Effector CD4-positive, alpha-beta T cell (primary cell): ENCODE results near the gene PRLH.

ENCODE experiments used
- DNase-seq: peaks from one replicate; pipeline ENCODE4 v3.0.0-alpha.2; 2020

The PRLH gene

DNA sequence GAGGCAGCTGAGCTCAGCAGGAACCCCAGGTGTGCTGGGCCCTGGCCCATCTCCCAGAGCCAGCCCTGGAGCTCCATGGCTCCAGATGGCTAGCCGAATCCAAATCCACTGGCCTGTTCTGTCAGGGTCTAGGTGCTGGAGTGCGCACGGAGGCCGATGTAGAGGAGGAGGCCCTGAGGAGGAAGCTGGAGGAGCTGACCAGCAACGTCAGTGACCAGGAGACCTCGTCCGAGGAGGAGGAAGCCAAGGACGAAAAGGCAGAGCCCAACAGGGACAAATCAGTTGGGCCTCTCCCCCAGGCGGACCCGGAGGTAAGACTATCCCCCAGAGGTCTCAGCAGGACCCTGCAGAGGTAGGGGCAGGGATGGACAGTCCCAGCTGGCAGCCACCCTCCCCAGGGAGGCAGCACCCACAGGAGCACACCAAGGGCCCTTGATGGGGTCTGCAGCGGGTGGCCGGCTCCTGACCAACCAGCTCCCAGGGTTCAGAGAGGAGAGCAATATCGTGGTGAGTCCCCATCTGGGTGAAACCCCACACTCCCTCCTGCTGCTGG, 26.1 kb upstream of the PRLH start:
- no peak for DNase-seq

DNA sequence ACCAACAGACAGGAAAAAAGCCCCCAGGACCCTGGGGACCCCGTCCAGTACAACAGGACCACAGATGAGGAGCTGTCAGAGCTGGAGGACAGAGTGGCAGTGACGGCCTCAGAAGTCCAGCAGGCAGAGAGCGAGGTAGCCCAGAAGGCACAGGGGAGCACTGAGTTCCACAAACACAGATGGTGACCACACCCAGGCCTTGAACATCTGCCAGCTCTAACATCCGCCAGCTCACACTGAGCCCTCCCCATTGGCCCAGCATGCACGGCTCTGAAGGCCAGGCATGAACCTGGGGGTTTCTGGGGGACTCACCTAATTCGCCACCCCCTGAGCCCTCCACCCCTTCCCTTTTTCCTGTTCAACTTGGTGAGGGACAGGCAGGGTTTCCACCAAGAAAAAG, 25.6 kb upstream of the PRLH start:
- DNase-seq, result no peak

DNA sequence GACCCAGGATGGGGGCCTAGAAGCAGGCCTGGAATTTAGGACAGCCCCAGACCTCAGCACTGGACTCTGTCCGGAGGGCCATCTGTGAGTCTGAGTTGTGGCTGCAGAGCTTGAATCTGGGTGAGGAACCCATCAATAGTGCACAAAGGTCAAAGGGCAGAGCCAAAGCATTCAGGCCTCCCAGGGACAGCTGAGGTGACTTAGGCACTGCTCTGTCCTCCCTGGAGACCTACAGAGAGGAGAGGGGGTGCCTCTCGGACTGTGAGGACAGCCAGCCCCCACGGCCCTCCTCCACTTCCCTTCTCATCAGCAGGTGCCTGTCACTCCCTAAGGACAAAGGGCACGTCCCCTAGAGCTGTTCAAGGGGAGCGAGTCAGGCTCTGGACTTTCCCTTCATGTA, 25.1 kb upstream of the PRLH start:
- DNase-seq, result no peak

DNA sequence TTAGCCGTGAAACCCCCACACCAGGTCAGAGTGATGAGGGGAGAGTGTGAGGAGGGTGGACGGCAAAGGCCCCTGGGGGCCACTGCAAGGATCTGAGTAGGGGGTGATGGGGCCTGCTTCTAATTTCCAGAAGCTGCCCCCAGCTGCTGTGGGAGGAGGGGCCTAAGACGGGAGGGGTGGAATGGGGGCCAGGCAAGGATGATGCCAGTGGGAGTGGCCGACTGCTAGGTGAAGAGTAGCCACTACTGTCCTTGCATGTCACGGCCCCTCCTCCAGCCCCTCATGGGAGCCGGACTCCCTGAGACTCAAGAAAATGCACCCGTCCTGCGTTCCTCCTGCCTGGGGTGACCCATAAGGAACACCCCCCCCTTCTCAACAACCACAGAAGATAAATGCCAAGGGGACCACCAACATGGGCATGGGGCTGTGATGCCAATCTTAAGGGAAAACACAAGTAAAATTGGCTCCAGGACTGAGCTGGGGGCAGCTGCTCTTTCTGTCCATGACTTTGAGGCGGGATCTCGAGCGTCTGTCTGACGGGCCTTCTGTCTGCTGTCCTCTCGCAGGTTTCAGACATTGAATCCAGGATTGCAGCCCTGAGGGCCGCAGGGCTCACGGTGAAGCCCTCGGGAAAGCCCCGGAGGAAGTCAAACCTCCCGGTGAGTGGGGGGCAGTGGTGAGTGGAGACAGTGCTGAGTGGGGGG, 24.2 kb upstream of the PRLH start:
- DNase-seq, result no peak

DNA sequence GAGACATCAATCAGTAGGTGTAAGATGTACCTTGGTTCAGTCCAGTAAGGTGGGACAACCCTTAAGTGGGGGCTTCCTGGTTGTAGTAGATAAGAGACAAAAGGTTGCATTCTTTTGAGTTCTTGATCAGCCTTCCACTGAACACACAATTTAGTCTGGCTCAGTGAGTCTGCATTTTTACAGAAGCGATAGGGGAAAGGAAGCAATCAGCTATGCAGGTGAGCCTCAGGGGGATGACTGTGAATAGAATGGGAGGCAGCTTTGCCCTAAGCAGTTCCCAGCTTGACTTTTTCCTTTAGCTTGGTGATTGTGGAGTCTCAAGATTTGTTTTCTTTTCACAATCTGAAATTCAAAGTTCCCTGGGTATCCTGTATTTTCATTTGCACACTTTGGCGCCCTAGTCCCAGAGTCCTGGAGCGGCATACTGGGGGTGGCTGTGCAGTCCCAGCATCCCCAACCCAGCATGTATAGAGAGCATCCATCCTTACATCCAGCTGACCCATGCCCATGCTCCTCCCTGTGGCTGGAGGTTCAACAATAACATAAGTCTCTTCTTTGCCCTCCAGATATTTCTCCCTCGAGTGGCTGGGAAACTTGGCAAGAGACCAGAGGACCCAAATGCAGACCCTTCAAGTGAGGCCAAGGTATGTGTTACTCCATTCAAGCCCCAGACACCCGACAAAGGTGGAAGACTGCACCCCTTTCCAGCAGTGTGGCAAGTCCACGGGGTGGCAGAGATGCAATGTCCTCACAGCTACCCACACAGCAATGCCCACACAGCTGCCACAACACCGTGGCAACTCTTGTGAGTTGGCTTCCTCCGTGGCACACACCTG, 20.1 kb upstream of the PRLH start:
- DNase-seq, result no peak

DNA sequence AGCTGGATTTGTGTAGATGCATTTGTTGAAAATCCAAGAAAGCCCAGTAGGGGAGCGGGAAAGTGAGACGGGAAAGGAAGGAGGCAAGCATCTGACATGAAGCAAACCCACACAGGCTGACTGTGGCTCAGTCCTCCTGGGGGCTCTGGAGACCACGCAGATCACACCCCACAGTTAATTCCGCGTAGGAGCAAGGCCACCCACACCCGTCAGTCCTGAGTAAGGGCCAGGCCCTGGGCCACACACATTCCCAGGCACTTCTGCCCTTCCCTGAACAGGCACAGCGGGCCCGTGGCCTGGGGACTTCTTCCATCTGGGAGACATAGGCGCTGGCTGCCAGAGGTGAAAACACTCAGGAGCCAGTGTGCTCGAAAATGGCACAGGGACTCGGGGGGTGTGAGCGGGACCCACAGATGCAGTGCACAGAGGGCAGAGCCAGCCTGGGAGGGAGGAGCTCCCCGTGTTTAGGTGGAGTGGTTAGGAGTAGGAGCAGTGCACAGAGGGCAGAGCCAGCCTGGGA, 19.4 kb upstream of the PRLH start:
- no peak for DNase-seq

DNA sequence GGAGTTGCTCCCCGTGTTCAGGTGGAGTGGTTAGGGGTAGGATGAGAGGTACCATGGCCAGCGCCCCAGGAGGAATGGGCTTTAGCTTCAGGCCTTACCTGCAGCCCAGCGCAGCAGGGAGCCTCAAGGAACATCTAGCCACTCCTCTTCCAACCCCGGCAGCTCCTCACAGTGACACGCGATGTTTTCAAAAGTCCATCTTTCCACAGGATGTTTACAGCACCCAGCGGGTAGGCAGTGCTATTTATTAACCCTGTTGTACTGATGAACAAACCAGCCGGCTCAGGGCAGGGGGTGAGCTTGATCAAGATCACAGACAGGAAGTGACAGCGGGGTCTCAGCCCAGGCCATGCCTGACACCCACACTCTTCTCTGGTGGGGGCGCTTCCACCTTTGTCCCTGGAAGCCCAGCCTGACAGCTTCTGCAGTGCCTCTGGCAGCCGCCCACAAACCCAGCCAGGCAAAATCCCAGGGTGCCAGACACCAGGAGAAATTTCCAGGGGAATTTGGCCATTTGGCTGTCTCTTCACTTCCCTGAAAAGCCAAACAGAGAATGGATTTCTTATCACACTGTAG, 18.4 kb upstream of the PRLH start:
- DNase-seq, result no peak

- no peak for DNase-seq
These were observed 17.2 kb upstream of the PRLH start for GRCh38 chr2:237549216-237549615.

GRCh38 chr2:237549643-237550415, 16.5 kb upstream of the PRLH start:
- no peak for DNase-seq

DNA sequence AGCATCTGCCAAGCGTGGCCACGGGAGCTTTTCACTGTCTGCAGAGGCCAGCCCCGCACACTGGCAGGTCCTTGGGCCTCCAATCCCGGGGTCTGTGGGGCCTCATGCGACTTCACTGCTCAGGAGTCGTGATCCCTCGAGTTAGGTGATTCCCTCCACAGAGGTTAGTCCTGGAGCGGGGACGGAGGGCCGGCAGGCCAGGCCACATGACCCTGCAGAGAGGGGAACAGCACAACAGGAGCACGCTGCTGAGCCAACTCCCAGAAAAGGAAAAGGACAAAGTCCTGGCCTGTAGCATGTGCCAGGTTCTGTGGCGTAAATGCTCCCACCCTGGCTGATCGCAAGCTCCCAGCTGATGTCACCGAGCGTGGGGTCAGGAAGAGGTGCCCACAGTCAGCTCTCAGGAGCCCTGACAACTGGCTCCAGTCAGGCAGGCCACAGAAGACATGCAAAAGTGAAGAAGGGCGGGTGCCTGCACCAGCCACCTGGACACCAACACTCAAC, 15.3 kb upstream of the PRLH start:
- DNase-seq, result no peak

DNA sequence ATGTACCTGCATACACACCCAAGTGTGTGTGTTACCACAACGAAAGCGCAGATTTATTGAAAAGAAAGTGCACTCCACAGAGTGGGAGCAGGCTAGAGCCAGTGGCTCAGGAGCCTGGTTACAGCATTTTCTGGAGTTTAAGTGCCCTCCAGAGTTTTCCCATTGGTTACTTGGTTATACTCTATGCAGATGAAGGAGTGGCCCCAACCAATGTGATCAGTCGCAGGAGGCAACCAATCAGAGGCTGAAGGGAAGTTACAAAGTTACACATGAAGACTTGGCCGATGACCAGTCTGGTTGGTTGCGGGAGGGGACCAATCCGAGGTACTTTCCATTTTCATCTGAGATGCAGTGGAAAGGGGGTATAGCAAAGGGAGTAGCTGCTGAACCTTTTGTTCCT, 13.5 kb upstream of the PRLH start:
- no peak for DNase-seq

DNA sequence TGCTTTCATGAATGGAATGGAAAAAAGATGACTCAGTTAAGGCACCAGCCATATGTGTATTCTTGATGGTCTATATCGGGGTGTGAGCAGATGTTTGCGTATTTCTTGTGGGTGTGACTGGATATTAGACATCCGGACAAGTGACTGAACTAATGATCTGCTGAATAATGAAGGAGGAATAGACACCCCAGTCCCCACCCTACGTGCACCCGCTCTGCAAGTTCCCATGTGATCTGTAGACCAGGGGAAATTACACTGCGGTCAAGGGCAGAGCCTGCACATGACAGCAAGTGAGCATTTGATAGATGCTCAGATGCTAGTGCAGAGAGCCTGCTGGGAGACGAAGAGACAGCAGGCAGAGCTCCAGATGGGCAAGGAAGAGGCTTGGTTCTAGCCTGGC, 12.4 kb upstream of the PRLH start:
- DNase-seq, result no peak

DNA sequence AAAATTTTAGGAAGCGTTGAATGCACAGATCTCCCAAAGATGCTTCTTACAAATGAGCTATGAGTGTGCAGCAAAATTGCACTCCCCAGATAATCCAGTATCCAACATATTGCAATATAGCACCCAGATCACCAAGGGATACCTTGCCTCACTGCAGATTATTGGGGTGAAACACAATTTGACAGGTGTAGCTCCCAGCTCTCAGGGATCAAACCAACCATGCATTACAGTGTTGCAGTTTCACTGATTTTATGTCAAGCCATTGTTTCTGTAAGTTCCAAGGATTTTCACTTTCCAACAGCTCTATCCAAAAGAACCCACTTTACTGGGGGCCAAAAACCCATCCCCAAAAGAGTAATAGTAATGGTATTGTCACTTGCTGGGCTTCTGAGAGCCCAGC, 10.8 kb upstream of the PRLH start:
- no peak for DNase-seq

DNA sequence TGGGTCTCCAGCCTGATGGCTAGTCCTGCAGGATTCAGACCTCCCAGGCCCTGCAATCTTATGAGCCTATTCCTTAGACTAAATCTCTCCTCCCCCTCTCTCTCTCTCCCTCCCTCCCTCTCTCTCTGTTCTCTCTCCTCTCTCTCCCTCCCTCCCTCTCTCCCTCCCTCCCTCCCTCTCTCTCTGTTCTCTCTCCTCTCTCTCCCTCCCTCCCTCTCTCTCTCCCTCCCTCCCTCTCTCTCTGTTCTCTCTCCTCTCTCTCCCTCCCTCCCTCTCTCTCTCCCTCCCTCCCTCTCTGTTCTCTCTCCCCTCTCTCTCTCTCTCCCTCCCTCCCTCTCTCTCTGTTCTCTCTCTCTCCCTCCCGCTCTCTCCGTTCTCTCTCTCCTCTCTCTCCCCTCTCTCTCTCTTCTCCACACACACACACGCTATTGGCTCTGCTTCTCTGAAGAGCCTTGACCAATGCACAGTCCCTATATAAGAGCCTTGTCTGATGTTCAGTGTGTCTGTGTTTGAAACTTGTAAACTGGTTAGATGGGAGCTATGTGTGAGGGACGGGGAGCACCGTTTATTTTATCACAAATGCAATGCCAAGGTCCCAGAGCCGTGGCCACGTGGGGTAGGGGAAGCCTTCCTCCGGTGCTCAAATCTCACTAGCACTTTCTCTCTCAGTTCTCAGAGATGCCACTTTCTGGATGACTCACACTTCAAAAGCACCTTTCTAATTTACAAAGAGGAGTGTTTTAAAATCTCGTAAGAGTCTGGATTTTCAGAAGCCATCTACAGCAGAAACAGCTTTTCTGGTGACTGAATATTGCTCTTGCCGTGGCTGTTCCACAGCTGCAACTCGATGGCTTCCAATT, 9.4 kb upstream of the PRLH start:
- DNase-seq, result no peak

- DNase-seq, result no peak
These were observed 8.8 kb upstream of the PRLH start for GRCh38 chr2:237557633-237558015.

GRCh38 chr2:237558961-237559641, 7.3 kb upstream of the PRLH start:
- no peak for DNase-seq

GRCh38 chr2:237561221-237561620, 5.2 kb upstream of the PRLH start:
- no peak for DNase-seq

DNA sequence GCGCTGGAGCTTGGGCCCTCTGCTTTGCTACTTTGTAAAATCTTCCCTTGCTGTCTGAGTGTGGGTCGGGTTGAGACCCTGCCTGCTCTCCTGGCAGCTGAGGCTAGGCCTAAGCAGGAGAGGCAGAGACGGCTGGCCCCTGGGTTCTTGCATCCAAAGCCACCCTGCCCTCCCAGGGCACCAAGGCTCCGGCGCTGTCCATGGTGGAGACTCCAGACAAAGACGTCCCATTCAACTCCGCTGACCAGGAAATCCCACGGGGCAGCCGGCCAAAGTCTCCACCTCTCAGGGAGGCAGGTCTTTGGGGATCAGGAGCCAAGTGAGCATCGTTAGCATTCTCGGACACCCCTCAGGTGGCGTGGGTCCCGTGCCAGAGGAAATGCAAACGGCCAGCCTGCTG, 2.6 kb upstream of the PRLH start:
- no peak for DNase-seq

GRCh38 chr2:237564526-237565131, 1.7 kb upstream of the PRLH start:
- DNase-seq, result no peak

DNA sequence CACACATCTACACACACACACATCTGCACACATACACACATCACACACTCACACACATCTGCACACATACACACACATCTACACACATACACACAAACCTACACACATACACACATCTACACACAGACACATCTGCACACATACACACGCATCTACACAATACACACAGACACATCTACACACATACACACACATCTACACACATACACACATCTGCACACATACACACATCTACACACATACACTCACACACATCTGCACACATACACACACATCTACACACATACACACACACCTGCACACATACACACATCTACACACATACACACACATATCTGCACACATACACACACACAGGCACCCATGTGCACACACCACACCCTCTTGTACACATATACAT, 400 bp upstream of the PRLH start:
- no peak for DNase-seq
